ENCODE results near the gene DEFB132. TPM values are rescaled to one million over a fixed set of nuclear protein-coding genes. Genes with fewer than 3 reads are reported as not detected.
A peak's percentile ranks its signal among the peaks of the same experiment; 100 is the strongest.

DEFB132 gene
- total and polyA plus RNA-seq, 2 of the 13 experiments (the other 11 are each of a cell fraction or from before 2014, with no cell fraction given): not detected

- WGBS (ENCODE audit: low lambda C conversion rate): 96% methylated on average over 5 of the region's 5 CpGs
- Histone ChIP-seq H3K4me3 (replicated peaks in 1 of 3; ENCODE audit: insufficient read depth in 1 of 3, low read depth in 2 of 3, low read length in 3 of 3) (no peak overlapping the region), H3K9me3 (ENCODE audit: low read length) (no peaks in the 10 kb centered on the region), H3K4me2 (ENCODE audit: low read depth, low read length) (no peak overlapping the region), H4K20me1 (ENCODE audit: insufficient read depth, low read length) (no peaks in the 10 kb centered on the region), H3K27me3 (ENCODE audit: control insufficient read depth in 1 of 2, insufficient read depth in 2 of 2, low read length in 2 of 2) (no peaks in the 10 kb centered on the region), H3K36me3 (replicated peaks in 1 of 2; ENCODE audit: control insufficient read depth in 1 of 2, insufficient read depth in 2 of 2, low read length in 2 of 2) (peaks cover 30 to 42% of the 10 kb centered on the region in 2 experiments), H3K79me2 (ENCODE audit: insufficient read depth, low read length) (no peaks in the 10 kb centered on the region), H3K9ac (ENCODE audit: insufficient read depth, low read depth, low read length) (no peak overlapping the region), H3K27ac (ENCODE audit: extremely low read length, insufficient read depth, low read length) (no peak overlapping the region), H2AFZ (ENCODE audit: low read length) (no peak overlapping the region), H3K4me1 (ENCODE audit: insufficient read depth, low read length) (no peaks in the 10 kb centered on the region)
- TF ChIP-seq ZKSCAN8 (CRISPR knock-in tag; IDR thresholded peaks at IDR 0.05; ENCODE audit: borderline replicate concordance) (no peak), ZNF34 (CRISPR knock-in tag; IDR thresholded peaks at IDR 0.05; ENCODE audit: borderline replicate concordance) (no peak)
- POLR2A ChIA-PET: no interaction called here
- ATAC-seq (no peak), DNase-seq (ENCODE audit: low spot score) (no peak), FAIRE-seq (no peak)
- no TSS peak for BruUV-seq (replicated peaks)
- CTCF ChIA-PET (ENCODE audit: low intra/inter-chr PET ratio, low total read pairs): no interaction called here
- in situ Hi-C loops (cut with HindIII; ENCODE audit: extremely low pct_ligation_motif_present, low pct_unique_long_range_greater_than_20kb): no loop called here
- intact Hi-C loops (cut with micrococcal nuclease; ENCODE audit: unreplicated experiment): no loop called here
Observed at GRCh38 chr20:278181-278580, 20.7 kb downstream of the DEFB132 start.

- Histone ChIP-seq H3K4me3 (replicated peaks in 1 of 3; ENCODE audit: insufficient read depth in 1 of 3, low read depth in 2 of 3, low read length in 3 of 3) (no peak overlapping the region), H3K4me1 (ENCODE audit: insufficient read depth, low read length) (no peaks in the 10 kb centered on the region), H3K4me2 (ENCODE audit: low read depth, low read length) (no peak overlapping the region), H3K9ac (ENCODE audit: insufficient read depth, low read depth, low read length) (no peak overlapping the region), H2AFZ (ENCODE audit: low read length) (no peak overlapping the region), H3K36me3 (replicated peaks in 1 of 2; ENCODE audit: control insufficient read depth in 1 of 2, insufficient read depth in 2 of 2, low read length in 2 of 2) (peaks cover 30 to 46% of the 10 kb centered on the region in 2 experiments), H3K79me2 (ENCODE audit: insufficient read depth, low read length) (no peaks in the 10 kb centered on the region), H3K27me3 (ENCODE audit: control insufficient read depth in 1 of 2, insufficient read depth in 2 of 2, low read length in 2 of 2) (no peaks in the 10 kb centered on the region), H4K20me1 (ENCODE audit: insufficient read depth, low read length) (no peaks in the 10 kb centered on the region), H3K27ac (ENCODE audit: extremely low read length, insufficient read depth, low read length) (no peak overlapping the region), H3K9me3 (ENCODE audit: low read length) (no peaks in the 10 kb centered on the region)
- no peak for ATAC-seq
- POLR2A ChIA-PET: no interaction called here
- DNase-seq (ENCODE audit: low spot score): no peak
- TF ChIP-seq HNRNPK (IDR thresholded peaks at IDR 0.05; ENCODE audit: low read depth, low read length, poor library complexity, severe bottlenecking) (peak; percentile 78), RXRA (CRISPR knock-in tag; IDR thresholded peaks at IDR 0.05) (no peak)
- CTCF ChIA-PET (ENCODE audit: low intra/inter-chr PET ratio, low total read pairs): no interaction called here
- no TSS peak for BruUV-seq (replicated peaks)
- WGBS (ENCODE audit: low lambda C conversion rate): 97% methylated on average over 88 of the region's 88 CpGs
- FAIRE-seq: no peak
- in situ Hi-C loops (cut with HindIII; ENCODE audit: extremely low pct_ligation_motif_present, low pct_unique_long_range_greater_than_20kb): no loop called here
- intact Hi-C loops (cut with micrococcal nuclease; ENCODE audit: unreplicated experiment): no loop called here
Observed at GRCh38 chr20:278607-279571, 21.4 kb downstream of the DEFB132 start.

Measured in HepG2 (cell line).